Effector memory CD4-positive, alpha-beta T cell (primary cell): ENCODE data around the gene ZDHHC8.

Experiments
- DNase-seq, 3 donors: peaks; one replicate each; pipeline ENCODE4 v3.0.0-alpha.2; 2020
- H3K27ac ChIP-seq: 2 replicates; pipeline ENCODE4 v1.7.0; 2013; ENCODE audit warnings: mild to moderate bottlenecking, low read length, moderate library complexity; ENCODE audit not compliant: insufficient read depth, poor library complexity, severe bottlenecking
- H3K27me3 ChIP-seq: replicated peaks from 2 replicates; pipeline ENCODE4 v1.7.0; 2013; ENCODE audit warnings: mild to moderate bottlenecking, low read length; ENCODE audit not compliant: insufficient read depth, control insufficient read depth, poor library complexity, severe bottlenecking
- H3K36me3 ChIP-seq: 2 replicates; pipeline ENCODE4 v1.7.0; 2013; ENCODE audit warnings: mild to moderate bottlenecking, low read length, moderate library complexity; ENCODE audit not compliant: control insufficient read depth, insufficient read depth
- H3K4me1 ChIP-seq: 2 replicates; pipeline ENCODE4 v1.7.0; 2013; ENCODE audit warnings: low read length, mild to moderate bottlenecking; ENCODE audit not compliant: control insufficient read depth, insufficient read depth, poor library complexity, severe bottlenecking
- H3K4me3 ChIP-seq: 2 replicates; pipeline ENCODE4 v1.7.0; 2013; ENCODE audit warnings: low read length, low read depth, mild to moderate bottlenecking; ENCODE audit not compliant: insufficient read depth, poor library complexity, severe bottlenecking
- H3K9me3 ChIP-seq: 2 replicates; pipeline ENCODE4 v1.7.0; 2013; ENCODE audit warnings: mild to moderate bottlenecking, low read length, moderate library complexity; ENCODE audit not compliant: control insufficient read depth

Gene ZDHHC8

GRCh38 chr22:20138417-20138738 is 6.8 kb downstream of the ZDHHC8 start:
- Histone ChIP-seq H3K36me3 (peaks cover 11% of the 10 kb centered on the region), H3K4me1 (no peaks in the 10 kb centered on the region), H3K9me3 (no peaks in the 10 kb centered on the region), H3K4me3 (no peak overlapping the region), H3K27ac (no peak overlapping the region), H3K27me3 (no peaks in the 10 kb centered on the region)
- no peak for DNase-seq

- DNase-seq: no peak
- Histone ChIP-seq H3K9me3 (no peaks in the 10 kb centered on the region), H3K27ac (no peak overlapping the region), H3K4me3 (no peak overlapping the region), H3K4me1 (no peaks in the 10 kb centered on the region), H3K36me3 (peaks cover 11% of the 10 kb centered on the region), H3K27me3 (no peaks in the 10 kb centered on the region)
These were observed 7.3 kb downstream of the ZDHHC8 start for GRCh38 chr22:20138868-20139267.

- no peaks in the 10 kb centered on the region for H3K27me3 ChIP-seq
- H3K27ac ChIP-seq: no peak overlapping the region
- no peak overlapping the region for H3K4me3 ChIP-seq
- no peaks in the 10 kb centered on the region for H3K4me1 ChIP-seq
- H3K36me3 ChIP-seq: peaks cover 11% of the 10 kb centered on the region
- no peaks in the 10 kb centered on the region for H3K9me3 ChIP-seq
- DNase-seq: no peak
These were observed 7.9 kb downstream of the ZDHHC8 start for GRCh38 chr22:20139391-20140106.

- Histone ChIP-seq H3K4me1 (no peaks in the 10 kb centered on the region), H3K4me3 (no peak overlapping the region), H3K9me3 (no peaks in the 10 kb centered on the region), H3K27me3 (no peaks in the 10 kb centered on the region), H3K36me3 (peaks cover 11% of the 10 kb centered on the region), H3K27ac (no peak overlapping the region)
- DNase-seq: no peak
These were observed 8.5 kb downstream of the ZDHHC8 start for GRCh38 chr22:20140107-20140445.

- no peak overlapping the region for H3K4me3 ChIP-seq
- no peaks in the 10 kb centered on the region for H3K9me3 ChIP-seq
- H3K36me3 ChIP-seq: peaks cover 11% of the 10 kb centered on the region
- H3K27me3 ChIP-seq: no peaks in the 10 kb centered on the region
- no peak overlapping the region for H3K27ac ChIP-seq
- DNase-seq: no peak
- H3K4me1 ChIP-seq: no peaks in the 10 kb centered on the region
These were observed 8.9 kb downstream of the ZDHHC8 start for GRCh38 chr22:20140521-20140964.

GRCh38 chr22:20141186-20142077 is 9.8 kb downstream of the ZDHHC8 start:
- H3K27ac ChIP-seq: no peak overlapping the region
- no peaks in the 10 kb centered on the region for H3K4me1 ChIP-seq
- H3K36me3 ChIP-seq: peaks cover 11% of the 10 kb centered on the region

GRCh38 chr22:20142711-20143621 is 11.4 kb downstream of the ZDHHC8 start:
- Histone ChIP-seq H3K4me1 (no peaks in the 10 kb centered on the region), H3K36me3 (peaks cover 11% of the 10 kb centered on the region), H3K9me3 (no peaks in the 10 kb centered on the region), H3K27me3 (no peaks in the 10 kb centered on the region), H3K27ac (no peak overlapping the region), H3K4me3 (no peak overlapping the region)
- DNase-seq: no peak

More at GRCh38 chr22:20141186-20142077, 9.8 kb downstream of the ZDHHC8 start:
- no peak overlapping the region for H3K4me3 ChIP-seq
- H3K27me3 ChIP-seq: no peaks in the 10 kb centered on the region
- DNase-seq: no peak
- H3K9me3 ChIP-seq: no peaks in the 10 kb centered on the region

- Histone ChIP-seq H3K4me3 (no peak overlapping the region), H3K27me3 (no peaks in the 10 kb centered on the region), H3K9me3 (no peaks in the 10 kb centered on the region), H3K4me1 (no peaks in the 10 kb centered on the region), H3K27ac (no peak overlapping the region), H3K36me3 (peaks cover 11% of the 10 kb centered on the region)
- no peak for DNase-seq
These were observed 12.5 kb downstream of the ZDHHC8 start for GRCh38 chr22:20143883-20144665.

- Histone ChIP-seq H3K9me3 (no peaks in the 10 kb centered on the region), H3K27ac (no peak overlapping the region), H3K36me3 (peaks cover 8% of the 10 kb centered on the region), H3K27me3 (no peaks in the 10 kb centered on the region), H3K4me1 (no peaks in the 10 kb centered on the region), H3K4me3 (no peak overlapping the region)
- no peak for DNase-seq
These were observed 13.7 kb downstream of the ZDHHC8 start for GRCh38 chr22:20145206-20145831.
